Stomach (tissue), 9 donors: ENCODE data around the gene TAC4. TPM values are rescaled to one million over a fixed set of nuclear protein-coding genes. Genes with fewer than 3 reads are reported as not detected.

Experiments used
- DNase-seq, 2 donors: peaks; one replicate each; pipeline versions ENCODE4 v3.0.0 to v3.0.0-alpha.2; 2013 to 2019
- H3K27ac ChIP-seq, 5 donors: fragments of 200-600 bp in 4 of 5; sonication (generic) in 4 of 5; one replicate each; pipeline ENCODE4 v1.5.1; 2013 to 2019; ENCODE audit warnings: mild to moderate bottlenecking in 1 of 5, moderate library complexity in 1 of 5
- H3K27me3 ChIP-seq, 3 donors: fragments of 200-600 bp; sonication (generic); one replicate each; pipeline ENCODE4 v1.5.1; 2017 to 2019; ENCODE audit warnings: mixed run types in 1 of 3
- H3K36me3 ChIP-seq, 4 donors: fragments of 200-600 bp; sonication (generic); 1 replicate in 3 of 4; 2 replicates in 1 of 4; pipeline ENCODE4 v1.5.1; 2016 to 2019
- H3K4me1 ChIP-seq, 4 donors: fragments of 200-600 bp; sonication (generic); one replicate each; pipeline ENCODE4 v1.5.1; 2016 to 2019
- H3K4me3 ChIP-seq, 4 donors: fragments of 200-600 bp; sonication (generic) in 3 of 4; one replicate each; pipeline ENCODE4 v1.5.1; 2016 to 2019; ENCODE audit warnings: mild to moderate bottlenecking in 1 of 4
- H3K9me3 ChIP-seq, 4 donors: fragments of 200-600 bp; sonication (generic); one replicate each; pipeline ENCODE4 v1.5.1; 2016 to 2019
- EP300 ChIP-seq: sonication (generic); formaldehyde crosslinking; IDR thresholded peaks from one replicate; pipeline ENCODE4 v1.6.1; 2017; ENCODE audit warnings: antibody characterized with exemption
- POLR2A ChIP-seq, 4 donors: fragments of 450-650 bp; IDR thresholded peaks; one replicate each; pipeline ENCODE4 v1.6.1; 2016; ENCODE audit warnings: antibody characterized with exemption in 4 of 4, control low read depth in 2 of 4, mild to moderate bottlenecking in 1 of 4, moderate library complexity in 1 of 4
- POLR2AphosphoS5 ChIP-seq, 3 donors: sonication (generic); formaldehyde crosslinking; IDR thresholded peaks; one replicate each; pipeline ENCODE4 v1.6.1; 2016; ENCODE audit warnings: antibody characterized with exemption in 3 of 3
- WGBS, 5 donors: extraction: QIAGEN DNeasy Blood & Tissue Kit in 3 of 5; methylation state at CpG; one replicate each; pipeline versions ENCODE4 v1.1.5 to v1.1.7; 2013 to 2018; 5-methylcytosine and 5-hydroxymethylcytosine counted together
- intact Hi-C: fragments of 100-400 bp; cut with DNase I; formaldehyde crosslinking; loops from one replicate; pipeline ENCODE4 v1.15.1; 2023; ENCODE audit warnings: low total_unique reads
- polyA plus RNA-seq, 3 donors: library from polyadenylated mRNA; stranded (reverse); fragments of 200-250 nt; gene quantifications; one replicate each; pipeline ENCODE4 v1.2.3, GENCODE V29; 2013
- total RNA-seq, 5 donors: library from RNA; depleted of rRNA; stranded (reverse); fragments of >200 nt; gene quantifications; one replicate each; pipeline versions ENCODE4 v1.1.0 to v1.2.3, GENCODE V29; 2014 to 2016
- TF ChIP-seq, protein P1 (sequence below), 7 experiments: fragments of 450-650 bp in 4 of 7; fragments of 200-600 bp in 3 of 7; sonication (generic) in 3 of 7; IDR thresholded peaks; one replicate each; pipeline ENCODE4 v1.5.1; 2016 to 2019; ENCODE audit warnings: antibody characterized with exemption in 7 of 7, control low read depth in 2 of 7, mild to moderate bottlenecking in 1 of 7
- donor health status: healthy with polysubstance abuse.
- donor health status: Bipolar disorder and iron deficiency.
- donor health status: healthy.

Gene TAC4
- total and polyA plus RNA-seq, 8 donors, result not detected

DNA sequence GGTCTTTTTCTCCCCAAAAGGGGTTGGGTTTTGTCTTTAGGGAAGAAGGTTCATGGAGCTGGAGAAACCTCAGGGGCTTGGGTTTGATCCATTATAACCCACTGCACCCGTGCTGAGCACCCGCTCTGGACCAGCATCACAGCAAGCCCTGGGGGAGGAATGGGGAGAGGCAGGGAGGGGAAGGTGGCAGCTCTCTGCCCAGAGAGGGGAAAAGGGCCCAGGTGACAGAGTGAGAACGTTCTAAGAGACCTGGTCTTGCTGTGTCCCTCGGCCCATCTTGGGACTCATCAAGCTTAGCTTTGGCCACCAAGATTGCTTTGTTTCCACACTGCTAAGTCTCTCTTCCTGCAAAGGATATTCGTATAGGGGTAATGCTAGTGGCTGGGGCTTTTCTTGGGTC lies 38.2 kb upstream of the TAC4 start:
- H3K36me3 ChIP-seq, result no peaks in the 10 kb centered on the region
- no peaks in the 10 kb centered on the region for H3K4me1 ChIP-seq
- DNase-seq, result no peak
- intact Hi-C loops, result no loop called here
- H3K4me3 ChIP-seq, result no peak overlapping the region
- no peak for TF ChIP-seq EP300
- TF ChIP-seq, protein P1, sequence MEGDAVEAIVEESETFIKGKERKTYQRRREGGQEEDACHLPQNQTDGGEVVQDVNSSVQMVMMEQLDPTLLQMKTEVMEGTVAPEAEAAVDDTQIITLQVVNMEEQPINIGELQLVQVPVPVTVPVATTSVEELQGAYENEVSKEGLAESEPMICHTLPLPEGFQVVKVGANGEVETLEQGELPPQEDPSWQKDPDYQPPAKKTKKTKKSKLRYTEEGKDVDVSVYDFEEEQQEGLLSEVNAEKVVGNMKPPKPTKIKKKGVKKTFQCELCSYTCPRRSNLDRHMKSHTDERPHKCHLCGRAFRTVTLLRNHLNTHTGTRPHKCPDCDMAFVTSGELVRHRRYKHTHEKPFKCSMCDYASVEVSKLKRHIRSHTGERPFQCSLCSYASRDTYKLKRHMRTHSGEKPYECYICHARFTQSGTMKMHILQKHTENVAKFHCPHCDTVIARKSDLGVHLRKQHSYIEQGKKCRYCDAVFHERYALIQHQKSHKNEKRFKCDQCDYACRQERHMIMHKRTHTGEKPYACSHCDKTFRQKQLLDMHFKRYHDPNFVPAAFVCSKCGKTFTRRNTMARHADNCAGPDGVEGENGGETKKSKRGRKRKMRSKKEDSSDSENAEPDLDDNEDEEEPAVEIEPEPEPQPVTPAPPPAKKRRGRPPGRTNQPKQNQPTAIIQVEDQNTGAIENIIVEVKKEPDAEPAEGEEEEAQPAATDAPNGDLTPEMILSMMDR (IDR thresholded peaks at IDR 0.05), result no peak
- TF ChIP-seq POLR2A (IDR thresholded peaks at IDR 0.05), result no peak
- TF ChIP-seq POLR2AphosphoS5 (IDR thresholded peaks at IDR 0.05), result no peak
- H3K27ac ChIP-seq, result no peak overlapping the region
- no peaks in the 10 kb centered on the region for H3K9me3 ChIP-seq
- 75 to 85% (median 82%) methylated on average over 5 of the region's 5 CpGs for WGBS, 5 donors
- H3K27me3 ChIP-seq, result peaks cover 1 to 92% (median 46%) of the 10 kb centered on the region in 3 donors

DNA sequence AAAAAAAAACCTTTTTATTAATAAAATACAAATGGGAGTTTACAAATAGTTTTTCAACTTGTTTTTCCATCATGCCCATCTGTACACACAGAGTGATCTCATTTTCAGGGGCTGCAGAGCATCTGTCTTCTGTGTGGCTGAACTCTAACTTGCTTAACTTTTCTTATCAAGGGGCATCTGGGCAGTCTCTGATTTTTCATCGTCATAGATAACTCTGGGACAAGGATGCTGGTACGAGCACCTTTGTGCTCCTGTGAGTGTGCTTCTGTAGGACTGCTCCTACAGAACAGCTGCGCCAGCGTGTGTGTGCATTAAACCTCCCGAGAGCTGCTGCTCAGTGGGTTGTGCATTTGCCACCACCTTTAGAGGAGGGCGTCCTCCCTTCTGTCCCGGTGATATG lies 34.6 kb upstream of the TAC4 start:
- no peak for TF ChIP-seq EP300
- TF ChIP-seq POLR2A (IDR thresholded peaks at IDR 0.05), result no peak
- TF ChIP-seq, protein P1 (IDR thresholded peaks at IDR 0.05), result no peak
- H3K36me3 ChIP-seq, result no peaks in the 10 kb centered on the region
- DNase-seq, result no peak
- H3K27me3 ChIP-seq, result peaks cover 11 to 91% (median 49%) of the 10 kb centered on the region in 3 donors
- peaks cover 6 to 11% (median 10%) of the 10 kb centered on the region in 4 donors for H3K4me1 ChIP-seq
- H3K4me3 ChIP-seq, result no peak overlapping the region
- H3K27ac ChIP-seq, result no peak overlapping the region
- 35 to 63% (median 43%) methylated on average over 5 to 7 of the region's 7 CpGs for WGBS, 5 donors
- intact Hi-C loops, result loop anchor here (5.0 kb wide), 1 partner anchor 110 kb away; no protein-coding TSS in a partner anchor
- H3K9me3 ChIP-seq, result no peaks in the 10 kb centered on the region

DNA sequence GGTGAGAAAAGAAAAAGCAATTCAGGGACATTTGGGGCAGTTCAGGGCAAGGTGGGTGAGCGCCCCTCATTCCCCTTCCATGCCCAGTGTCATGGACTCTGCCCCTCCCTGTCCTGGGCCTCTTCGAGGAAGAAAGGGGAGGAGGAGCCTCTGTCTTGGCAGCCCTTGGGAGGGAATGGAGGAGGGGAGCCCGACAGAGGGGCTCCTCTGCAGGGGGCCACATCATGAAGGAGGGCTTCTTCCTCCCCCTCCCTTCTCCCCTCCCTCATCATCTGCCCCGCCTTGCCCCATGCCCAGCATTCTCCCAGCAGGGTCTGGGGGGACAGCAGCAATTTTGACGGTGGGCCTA lies 33.2 kb upstream of the TAC4 start:
- intact Hi-C loops, result loop anchor here (5.0 kb wide), 1 partner anchor 111 kb away; no protein-coding TSS in a partner anchor
- Histone ChIP-seq H3K4me3 (no peak overlapping the region), H3K27ac (no peak overlapping the region), H3K36me3 (no peaks in the 10 kb centered on the region), H3K9me3 (no peaks in the 10 kb centered on the region), H3K4me1 (peaks cover 6 to 11% (median 10%) of the 10 kb centered on the region in 4 donors), H3K27me3 (peaks cover 11 to 90% (median 40%) of the 10 kb centered on the region in 3 donors)
- TF ChIP-seq POLR2AphosphoS5 (IDR thresholded peaks at IDR 0.05) (no peak), EP300 (no peak), POLR2A (IDR thresholded peaks at IDR 0.05) (no peak)
- TF ChIP-seq, protein P1 (IDR thresholded peaks at IDR 0.05), result no peak
- WGBS, 5 donors, result 23 to 44% (median 30%) methylated on average over 4 to 5 of the region's 5 CpGs
- DNase-seq, result no peak

DNA sequence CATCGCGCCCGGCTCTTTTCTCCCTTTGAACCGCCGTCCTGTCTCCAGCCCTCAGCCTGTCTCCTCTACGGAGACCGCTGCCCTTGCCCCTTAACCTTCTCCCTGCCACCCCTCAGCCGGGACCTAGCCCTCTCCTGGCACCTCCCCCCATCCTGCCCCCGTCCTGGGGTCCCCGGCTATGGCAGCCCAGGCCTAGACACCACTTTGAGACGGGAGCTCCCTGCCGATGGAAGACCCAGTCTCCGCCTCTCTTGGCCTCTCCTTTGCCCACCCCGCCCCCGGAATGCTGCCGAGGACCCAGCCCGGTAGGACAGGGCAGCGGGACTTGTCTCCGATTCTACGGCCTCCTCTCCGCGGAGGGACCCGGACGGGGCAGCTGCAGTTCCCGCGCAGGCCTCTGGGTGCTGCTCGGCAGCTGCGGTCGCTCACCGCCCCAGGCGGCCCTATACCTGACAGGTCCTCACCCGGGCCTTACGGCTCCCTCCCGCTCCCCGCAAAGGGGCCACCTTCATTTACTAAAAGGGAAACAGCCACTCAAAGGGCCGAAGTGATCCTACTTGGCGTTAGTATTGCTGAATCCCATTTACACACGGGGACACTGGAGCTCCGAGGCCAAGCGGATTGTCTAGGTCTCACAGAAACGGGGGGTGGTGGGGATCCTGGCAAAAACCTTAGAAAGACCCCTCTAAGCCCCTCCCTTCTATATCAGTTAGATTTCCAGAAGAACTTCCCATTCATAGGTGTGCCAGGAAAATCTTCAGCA lies 32.6 kb upstream of the TAC4 start:
- H3K4me3 ChIP-seq, result peak overlapping the region in 1 of 4 donors; percentile 33
- no peaks in the 10 kb centered on the region for H3K36me3 ChIP-seq
- H3K9me3 ChIP-seq, result no peaks in the 10 kb centered on the region
- no peak for TF ChIP-seq POLR2A (IDR thresholded peaks at IDR 0.05)
- TF ChIP-seq, protein P1 (IDR thresholded peaks at IDR 0.05), result peak in 5 of 7 experiments; percentile 85 to 99 (median 96)
- intact Hi-C loops, result loop anchor here (5.0 kb wide), 1 partner anchor 112 kb away; no protein-coding TSS in a partner anchor
- H3K4me1 ChIP-seq, result peaks cover 6 to 11% (median 10%) of the 10 kb centered on the region in 4 donors
- H3K27ac ChIP-seq, result no peak overlapping the region
- peak; percentile 79 to 91 for DNase-seq
- H3K27me3 ChIP-seq, result peaks cover 11 to 90% (median 38%) of the 10 kb centered on the region in 3 donors
- WGBS, 5 donors, result 6 to 8% (median 8%) methylated on average over 31 to 41 of the region's 41 CpGs
